PFSK-1 (cell line): ENCODE data around the gene OR5M3. TPM values are rescaled to one million over a fixed set of nuclear protein-coding genes. Genes with fewer than 3 reads are reported as not detected.

Experiments used
- FOXP2 ChIP-seq: optimal IDR thresholded peaks from 2 replicates; pipeline ENCODE3; 2011; ENCODE audit warnings: borderline replicate concordance, control low read depth, inconsistent platforms; ENCODE audit not compliant: insufficient read depth; ENCODE audit errors: extremely low read length, extremely low read depth
- POLR2AphosphoS5 ChIP-seq: IDR thresholded peaks from 2 replicates; pipeline ENCODE4 v1.6.1; 2012; ENCODE audit warnings: low read depth, mild to moderate bottlenecking, control low read depth, low read length, moderate library complexity
- SIN3A ChIP-seq: IDR thresholded peaks from 2 replicates; pipeline ENCODE4 v1.6.1; 2012; ENCODE audit warnings: mild to moderate bottlenecking, low read length, moderate library complexity, borderline replicate concordance; ENCODE audit not compliant: insufficient read depth
- TAF1 ChIP-seq: IDR thresholded peaks from 2 replicates; pipeline ENCODE4 v1.6.1; 2012; ENCODE audit warnings: low read length, control low read depth, borderline replicate concordance; ENCODE audit not compliant: insufficient read depth
- polyA plus RNA-seq: library from polyadenylated mRNA; unstranded; fragments of >200 nt; gene quantifications from one replicate; pipeline ENCODE4 v1.2.1, GENCODE V29; 2012; ENCODE audit warnings: low read depth, missing spikeins; ENCODE audit not compliant: insufficient read length
- TF ChIP-seq, protein P1 (sequence below), 2 experiments: IDR thresholded peaks; 2 replicates each; pipeline versions ENCODE4 v1.6.1 to v1.8.0; 2011 to 2012; ENCODE audit warnings: low read depth in 2 of 2, low read length in 2 of 2, control low read depth in 1 of 2, inconsistent platforms in 1 of 2, mild to moderate bottlenecking in 1 of 2, moderate library complexity in 1 of 2; ENCODE audit not compliant: insufficient read depth in 1 of 2

The OR5M3 gene
- polyA plus RNA-seq, result not detected

GRCh38 chr11:56473252-56473651 is at the start of gene OR5M3:
OR5M3 (minus strand) TSS chr11:56473352; CDS start chr11:56470497, 2,855 bp downstream.
- TF ChIP-seq, protein P1, sequence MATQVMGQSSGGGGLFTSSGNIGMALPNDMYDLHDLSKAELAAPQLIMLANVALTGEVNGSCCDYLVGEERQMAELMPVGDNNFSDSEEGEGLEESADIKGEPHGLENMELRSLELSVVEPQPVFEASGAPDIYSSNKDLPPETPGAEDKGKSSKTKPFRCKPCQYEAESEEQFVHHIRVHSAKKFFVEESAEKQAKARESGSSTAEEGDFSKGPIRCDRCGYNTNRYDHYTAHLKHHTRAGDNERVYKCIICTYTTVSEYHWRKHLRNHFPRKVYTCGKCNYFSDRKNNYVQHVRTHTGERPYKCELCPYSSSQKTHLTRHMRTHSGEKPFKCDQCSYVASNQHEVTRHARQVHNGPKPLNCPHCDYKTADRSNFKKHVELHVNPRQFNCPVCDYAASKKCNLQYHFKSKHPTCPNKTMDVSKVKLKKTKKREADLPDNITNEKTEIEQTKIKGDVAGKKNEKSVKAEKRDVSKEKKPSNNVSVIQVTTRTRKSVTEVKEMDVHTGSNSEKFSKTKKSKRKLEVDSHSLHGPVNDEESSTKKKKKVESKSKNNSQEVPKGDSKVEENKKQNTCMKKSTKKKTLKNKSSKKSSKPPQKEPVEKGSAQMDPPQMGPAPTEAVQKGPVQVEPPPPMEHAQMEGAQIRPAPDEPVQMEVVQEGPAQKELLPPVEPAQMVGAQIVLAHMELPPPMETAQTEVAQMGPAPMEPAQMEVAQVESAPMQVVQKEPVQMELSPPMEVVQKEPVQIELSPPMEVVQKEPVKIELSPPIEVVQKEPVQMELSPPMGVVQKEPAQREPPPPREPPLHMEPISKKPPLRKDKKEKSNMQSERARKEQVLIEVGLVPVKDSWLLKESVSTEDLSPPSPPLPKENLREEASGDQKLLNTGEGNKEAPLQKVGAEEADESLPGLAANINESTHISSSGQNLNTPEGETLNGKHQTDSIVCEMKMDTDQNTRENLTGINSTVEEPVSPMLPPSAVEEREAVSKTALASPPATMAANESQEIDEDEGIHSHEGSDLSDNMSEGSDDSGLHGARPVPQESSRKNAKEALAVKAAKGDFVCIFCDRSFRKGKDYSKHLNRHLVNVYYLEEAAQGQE (IDR thresholded peaks at IDR 0.05; ENCODE audit: insufficient read depth in 1 of 2, low read depth in 2 of 2, low read length in 2 of 2), result no peak
- TF ChIP-seq FOXP2, result no peak

DNA sequence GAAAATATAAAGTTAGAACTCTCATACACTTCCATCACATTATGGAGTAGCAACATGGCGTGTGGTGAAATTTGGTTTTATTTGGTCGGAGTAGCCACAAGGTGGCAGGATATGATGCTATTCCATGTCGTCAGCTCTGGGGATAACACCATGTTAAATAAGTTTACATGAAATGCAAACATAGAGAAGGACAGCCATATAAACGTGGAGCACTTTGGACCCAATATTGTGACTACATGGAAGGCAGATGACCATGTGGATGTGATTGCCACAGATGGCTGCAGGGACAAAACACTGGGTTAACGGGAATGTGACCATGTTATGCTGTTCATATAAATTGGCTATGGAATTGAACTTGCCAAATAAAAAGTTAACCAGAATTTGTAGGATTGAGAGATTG is 48.9 kb upstream of the OR5M3 start:
- TF ChIP-seq POLR2AphosphoS5 (no peak), SIN3A (no peak), TAF1 (no peak), FOXP2 (no peak)
- TF ChIP-seq, protein P1 (IDR thresholded peaks at IDR 0.05; ENCODE audit: insufficient read depth in 1 of 2, low read depth in 2 of 2, low read length in 2 of 2), result no peak

- TF ChIP-seq TAF1 (no peak), POLR2AphosphoS5 (no peak), SIN3A (no peak), FOXP2 (no peak)
- TF ChIP-seq, protein P1 (IDR thresholded peaks at IDR 0.05; ENCODE audit: insufficient read depth in 1 of 2, low read depth in 2 of 2, low read length in 2 of 2), result no peak
Measured at GRCh38 chr11:56513280-56513679, 40.1 kb upstream of the OR5M3 start.

DNA sequence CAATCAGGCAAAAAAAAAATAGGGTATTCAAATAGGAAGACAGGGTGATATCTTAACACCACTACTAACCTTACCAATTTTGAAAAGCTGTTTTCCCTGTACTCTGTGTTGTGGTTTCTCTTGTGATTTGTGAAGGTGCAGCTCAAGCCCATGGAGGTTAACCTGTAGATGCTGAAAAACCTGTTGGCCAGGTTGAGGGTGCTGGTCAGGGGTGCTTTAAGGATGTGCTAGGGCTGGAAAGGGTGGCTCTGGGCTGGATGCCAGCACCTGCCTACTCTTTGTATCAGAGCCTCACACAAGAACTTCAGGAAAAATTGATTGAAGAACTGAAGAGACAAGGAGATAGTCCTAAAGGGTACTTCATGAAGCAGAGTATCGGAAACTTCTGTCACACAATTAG is 36.3 kb upstream of the OR5M3 start:
- TF ChIP-seq TAF1 (no peak), POLR2AphosphoS5 (no peak), FOXP2 (no peak), SIN3A (no peak)
- TF ChIP-seq, protein P1 (IDR thresholded peaks at IDR 0.05; ENCODE audit: insufficient read depth in 1 of 2, low read depth in 2 of 2, low read length in 2 of 2), result no peak

DNA sequence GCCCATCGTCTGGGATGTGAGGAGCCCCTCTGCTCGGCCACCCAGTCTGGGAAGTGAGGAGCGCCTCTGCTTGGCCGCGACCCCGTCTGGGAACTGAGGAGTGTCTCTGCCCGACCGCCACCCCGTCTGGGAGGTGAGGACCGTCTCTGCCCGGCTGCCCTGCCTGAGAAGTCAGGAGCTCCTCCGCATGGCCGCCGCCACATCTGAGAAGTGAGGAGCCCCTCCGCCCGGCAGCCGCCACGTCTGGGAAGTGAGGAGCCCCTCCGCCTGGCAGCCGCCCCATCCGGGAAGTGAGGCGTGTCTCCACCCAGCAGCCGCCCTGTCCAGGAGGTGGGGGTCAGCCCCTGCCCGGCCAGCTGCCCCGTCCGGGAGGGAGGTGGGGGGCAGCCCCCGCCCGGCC is 23.9 kb upstream of the OR5M3 start:
- no peak for TF ChIP-seq POLR2AphosphoS5
- no peak for TF ChIP-seq TAF1
- TF ChIP-seq SIN3A, result no peak
- TF ChIP-seq FOXP2, result no peak
- TF ChIP-seq, protein P1 (IDR thresholded peaks at IDR 0.05; ENCODE audit: insufficient read depth in 1 of 2, low read depth in 2 of 2, low read length in 2 of 2), result no peak
